Mesendoderm (in vitro differentiated cells): ENCODE measurements around the gene TTC12.

Source experiments
- DNase-seq: peaks from one replicate; pipeline ENCODE4 v3.0.0; 2013
- H2AK5ac ChIP-seq: 2 replicates; pipeline ENCODE4 v1.6.1; 2013; ENCODE audit warnings: low read length, inconsistent platforms
- H2BK120ac ChIP-seq: 2 replicates; pipeline ENCODE4 v1.6.1; 2013; ENCODE audit warnings: low read depth, mild to moderate bottlenecking, low read length, moderate library complexity, mixed read lengths
- H2BK15ac ChIP-seq: replicated peaks from 2 replicates; pipeline ENCODE4 v1.6.1; 2013; ENCODE audit warnings: low read depth, mild to moderate bottlenecking, moderate library complexity
- H2BK5ac ChIP-seq: 2 replicates; pipeline ENCODE4 v1.6.1; 2013; ENCODE audit warnings: low read length, inconsistent platforms
- H3K18ac ChIP-seq: 2 replicates; pipeline ENCODE4 v1.6.1; 2013; ENCODE audit warnings: mild to moderate bottlenecking, low read length, mixed read lengths
- H3K23ac ChIP-seq: one replicate; pipeline ENCODE4 v1.6.1; 2013; ENCODE audit warnings: low read length
- H3K27ac ChIP-seq: 2 replicates; pipeline ENCODE4 v1.5.1; 2013; ENCODE audit warnings: low read depth, mild to moderate bottlenecking, inconsistent platforms, low read length, moderate library complexity
- H3K27me3 ChIP-seq: 2 replicates; pipeline ENCODE4 v1.6.1; 2013; ENCODE audit warnings: low read length, control low read depth, mild to moderate bottlenecking, inconsistent platforms; ENCODE audit not compliant: insufficient read depth, poor library complexity
- H3K36me3 ChIP-seq: 2 replicates; pipeline ENCODE4 v1.6.1; 2013; ENCODE audit warnings: low read length, inconsistent platforms; ENCODE audit not compliant: control insufficient read depth, insufficient read depth
- H3K4ac ChIP-seq: one replicate; pipeline ENCODE4 v1.6.1; 2013; ENCODE audit warnings: low read depth, mild to moderate bottlenecking, low read length, moderate library complexity
- H3K4me1 ChIP-seq: 2 replicates; pipeline ENCODE4 v1.6.1; 2013; ENCODE audit warnings: low read depth, low read length, inconsistent platforms; ENCODE audit not compliant: control insufficient read depth
- H3K4me2 ChIP-seq: 2 replicates; pipeline ENCODE4 v1.6.1; 2013; ENCODE audit warnings: low read length
- H3K4me3 ChIP-seq: 2 replicates; pipeline ENCODE4 v1.5.1; 2013; ENCODE audit warnings: mild to moderate bottlenecking, low read length
- H3K56ac ChIP-seq: one replicate; pipeline ENCODE4 v1.6.1; 2013; ENCODE audit warnings: low read length
- H3K79me1 ChIP-seq: 2 replicates; pipeline ENCODE4 v1.6.1; 2013; ENCODE audit warnings: low read length, inconsistent platforms
- H3K79me2 ChIP-seq: 2 replicates; pipeline ENCODE4 v1.6.1; 2013; ENCODE audit warnings: mild to moderate bottlenecking, low read length; ENCODE audit not compliant: control insufficient read depth, insufficient read depth
- H3K9ac ChIP-seq: 2 replicates; pipeline ENCODE4 v1.6.1; 2013; ENCODE audit warnings: low read length, inconsistent platforms
- H4K5ac ChIP-seq: one replicate; pipeline ENCODE4 v1.6.1; 2013; ENCODE audit warnings: low read length
- H4K8ac ChIP-seq: one replicate; pipeline ENCODE4 v1.6.1; 2013; ENCODE audit warnings: low read depth, mild to moderate bottlenecking, control low read depth, low read length, moderate library complexity
- WGBS: extraction: QIAGEN DNeasy Blood & Tissue Kit; methylation state at CpG from one replicate; pipeline ENCODE4 v1.1.7; 2013; ENCODE audit warnings: low lambda C conversion rate, missing lambda C conversion rate; ENCODE audit not compliant: insufficient coverage; ENCODE audit errors: extremely low coverage; 5-methylcytosine and 5-hydroxymethylcytosine counted together

TTC12 gene

GRCh38 chr11:113308601-113309000 lies 5.8 kb upstream of the TTC12 start:
- no CpG with 5 or more reads among the region's 2 CpGs for WGBS
- no peak overlapping the region for H2BK5ac ChIP-seq
- no peaks in the 10 kb centered on the region for H3K79me1 ChIP-seq

GRCh38 chr11:113311536-113311935 lies 2.8 kb upstream of the TTC12 start:
- Histone ChIP-seq H3K4me3 (no peak overlapping the region), H3K9ac (no peak overlapping the region), H4K8ac (no peak overlapping the region), H3K4me1 (no peaks in the 10 kb centered on the region), H4K5ac (no peak overlapping the region), H3K79me1 (no peaks in the 10 kb centered on the region), H3K27me3 (no peaks in the 10 kb centered on the region), H3K36me3 (no peaks in the 10 kb centered on the region), H3K79me2 (no peaks in the 10 kb centered on the region), H2BK15ac (no peak overlapping the region), H2BK120ac (no peak overlapping the region), H3K23ac (no peak overlapping the region), H3K56ac (no peak overlapping the region), H3K27ac (no peak overlapping the region), H2BK5ac (no peak overlapping the region), H2AK5ac (no peak overlapping the region), H3K4me2 (no peak overlapping the region), H3K18ac (no peak overlapping the region), H3K4ac (no peak overlapping the region)
- DNase-seq = no peak
- no CpG with 5 or more reads among the region's 1 CpG for WGBS

More at GRCh38 chr11:113308601-113309000, 5.8 kb upstream of the TTC12 start:
- H3K27me3 ChIP-seq = no peaks in the 10 kb centered on the region
- no peak for DNase-seq
- H4K5ac ChIP-seq = no peak overlapping the region
- no peaks in the 10 kb centered on the region for H3K79me2 ChIP-seq
- H3K4me3 ChIP-seq = no peak overlapping the region
- H3K18ac ChIP-seq = no peak overlapping the region
- no peak overlapping the region for H3K4ac ChIP-seq
- H3K36me3 ChIP-seq = no peaks in the 10 kb centered on the region
- no peak overlapping the region for H3K56ac ChIP-seq
- H2BK15ac ChIP-seq = no peak overlapping the region
- no peaks in the 10 kb centered on the region for H3K4me1 ChIP-seq
- no peak overlapping the region for H2AK5ac ChIP-seq
- H2BK120ac ChIP-seq = no peak overlapping the region
- H3K9ac ChIP-seq = no peak overlapping the region
- H3K4me2 ChIP-seq = no peak overlapping the region
- H3K27ac ChIP-seq = no peak overlapping the region
- peak overlapping the region; percentile 50 for H3K23ac ChIP-seq
- no peak overlapping the region for H4K8ac ChIP-seq

GRCh38 chr11:113313601-113314000 lies 782 bp upstream of the TTC12 start:
- no peak for DNase-seq
- Histone ChIP-seq H3K4me3 (no peak overlapping the region), H3K79me1 (no peaks in the 10 kb centered on the region), H2AK5ac (no peak overlapping the region), H3K4ac (no peak overlapping the region), H3K56ac (no peak overlapping the region), H3K4me2 (no peak overlapping the region), H2BK5ac (no peak overlapping the region), H3K36me3 (no peaks in the 10 kb centered on the region), H4K5ac (no peak overlapping the region), H3K23ac (no peak overlapping the region), H3K18ac (no peak overlapping the region), H2BK15ac (no peak overlapping the region), H2BK120ac (no peak overlapping the region), H3K9ac (no peak overlapping the region), H3K27ac (no peak overlapping the region), H3K27me3 (no peaks in the 10 kb centered on the region), H3K4me1 (no peaks in the 10 kb centered on the region), H3K79me2 (no peaks in the 10 kb centered on the region), H4K8ac (no peak overlapping the region)
- no CpG with 5 or more reads among the region's 3 CpGs for WGBS

- Histone ChIP-seq H2BK120ac (no peak overlapping the region), H2BK5ac (no peak overlapping the region), H3K56ac (peak overlapping the region; percentile 59), H3K18ac (no peak overlapping the region), H3K4ac (no peak overlapping the region), H2AK5ac (no peak overlapping the region), H3K27me3 (no peaks in the 10 kb centered on the region), H3K79me2 (no peaks in the 10 kb centered on the region), H3K9ac (peak overlapping the region; percentile 9), H3K79me1 (no peaks in the 10 kb centered on the region), H2BK15ac (no peak overlapping the region), H3K27ac (no peak overlapping the region), H4K8ac (no peak overlapping the region), H3K4me2 (peak overlapping the region; percentile 4), H3K36me3 (no peaks in the 10 kb centered on the region), H3K4me1 (no peaks in the 10 kb centered on the region), H3K4me3 (no peak overlapping the region), H4K5ac (no peak overlapping the region), H3K23ac (no peak overlapping the region)
- no peak for DNase-seq
- WGBS = no CpG with 5 or more reads among the region's 9 CpGs
Measured at GRCh38 chr11:113314065-113314388, 356 bp upstream of the TTC12 start.

- Histone ChIP-seq H2AK5ac (no peak overlapping the region), H3K79me1 (no peaks in the 10 kb centered on the region), H3K79me2 (no peaks in the 10 kb centered on the region), H3K4me2 (no peak overlapping the region), H2BK120ac (no peak overlapping the region), H3K23ac (no peak overlapping the region), H3K27me3 (no peaks in the 10 kb centered on the region), H3K4ac (no peak overlapping the region), H3K18ac (no peak overlapping the region), H3K36me3 (no peaks in the 10 kb centered on the region), H3K4me1 (no peaks in the 10 kb centered on the region), H3K56ac (no peak overlapping the region), H2BK15ac (no peak overlapping the region), H4K8ac (no peak overlapping the region), H4K5ac (no peak overlapping the region), H3K27ac (no peak overlapping the region), H3K9ac (no peak overlapping the region), H3K4me3 (no peak overlapping the region), H2BK5ac (no peak overlapping the region)
- DNase-seq = no peak
- WGBS = no CpG with 5 or more reads among the region's 6 CpGs
Measured at GRCh38 chr11:113315811-113316210, 1.4 kb downstream of the TTC12 start.

- no CpG with 5 or more reads among the region's 1 CpG for WGBS
- Histone ChIP-seq H2AK5ac (no peak overlapping the region), H3K56ac (no peak overlapping the region), H2BK5ac (no peak overlapping the region), H2BK120ac (no peak overlapping the region), H3K27ac (no peak overlapping the region), H3K4me1 (no peaks in the 10 kb centered on the region), H3K36me3 (no peaks in the 10 kb centered on the region), H4K5ac (no peak overlapping the region), H2BK15ac (no peak overlapping the region), H4K8ac (no peak overlapping the region), H3K4me2 (no peak overlapping the region), H3K27me3 (no peaks in the 10 kb centered on the region), H3K23ac (no peak overlapping the region), H3K79me1 (no peaks in the 10 kb centered on the region), H3K4me3 (no peak overlapping the region), H3K9ac (no peak overlapping the region), H3K79me2 (no peaks in the 10 kb centered on the region), H3K18ac (no peak overlapping the region), H3K4ac (no peak overlapping the region)
- DNase-seq = no peak
Measured at GRCh38 chr11:113316256-113316655, 1.9 kb downstream of the TTC12 start.
